GM12878 (cell line): Measurements from ENCODE around the gene POR. TPM values are rescaled to one million over a fixed set of nuclear protein-coding genes. Genes with fewer than 3 reads are reported as not detected.

ENCODE experiments used
- ATAC-seq: fragments of 200-7000 bp; cut with Tn5 transposase; 3 replicates; pipeline ENCODE4 v1.9.1; 2020; ENCODE audit warnings: mild to moderate bottlenecking, moderate library complexity
- BruUV-seq: library from RNA; stranded (reverse); fragments of 400-500 nt; replicated peaks from 2 replicates; lab custom pipeline; 2021; lab: Mats Ljungman, UMichigan
- CTCF ChIA-PET: fragments of 300-600 bp; sonication (Branson Sonifier 250); formaldehyde crosslinking; extraction: SDS; loops from one replicate; lab custom pipeline; 2021; ENCODE audit warnings: inconsistent platforms; lab: Yijun Ruan, JAX
- POLR2A ChIA-PET: fragments of 350-600 bp; formaldehyde crosslinking; extraction: SDS; loops from one replicate; lab custom pipeline; 2021; ENCODE audit warnings: inconsistent platforms; lab: Charles Lee
- RAD21 ChIA-PET: fragments of 300-600 bp; sonication (Branson Sonifier 250); formaldehyde crosslinking; loops from one replicate; lab custom pipeline; 2023; ENCODE audit warnings: antibody characterized with exemption; ENCODE audit not compliant: unreplicated experiment; lab: Charles Lee
- SMC1A ChIA-PET: fragments of 300-600 bp; sonication (Branson Sonifier 250); formaldehyde crosslinking; loops from one replicate; lab custom pipeline; 2023; ENCODE audit not compliant: unreplicated experiment, uncharacterized antibody; lab: Charles Lee
- DNase-seq: peaks from one replicate; pipeline ENCODE4 v3.0.0-alpha.2; 2011; ENCODE audit warnings: low read depth, low spot score
- FAIRE-seq: peaks from 3 replicates; lab custom pipeline; 2011; peaks lifted over from hg19 to GRCh38; lab: Jason Lieb, UNC
- H2AFZ ChIP-seq: 2 replicates; pipeline ENCODE4 v1.6.0; 2011; ENCODE audit warnings: low read depth, low read length, control low read depth; ENCODE audit not compliant: control insufficient read depth
- H3K27ac ChIP-seq: 2 replicates; pipeline ENCODE4 v1.5.1; 2011; ENCODE audit warnings: control low read depth; ENCODE audit not compliant: control insufficient read depth, insufficient read depth
- H3K27me3 ChIP-seq, 2 experiments: replicated peaks in 1 of 2; 2 replicates each; pipeline versions ENCODE4 v1.6.0 to v1.6.1; 2011; ENCODE audit warnings: low read length in 1 of 2; ENCODE audit not compliant: control insufficient read depth in 2 of 2, insufficient read depth in 2 of 2
- H3K36me3 ChIP-seq, 2 experiments: 2 replicates each; pipeline ENCODE4 v1.5.1; 2011; ENCODE audit warnings: low read length in 1 of 2; ENCODE audit not compliant: control insufficient read depth in 2 of 2, insufficient read depth in 2 of 2
- H3K4me1 ChIP-seq: 2 replicates; pipeline ENCODE4 v1.6.1; 2011; ENCODE audit warnings: mild to moderate bottlenecking, low read length, moderate library complexity, mixed read lengths; ENCODE audit not compliant: control insufficient read depth, insufficient read depth
- H3K4me2 ChIP-seq: 2 replicates; pipeline ENCODE4 v1.6.0; 2011; ENCODE audit warnings: control low read depth; ENCODE audit not compliant: control insufficient read depth, insufficient read depth
- H3K4me3 ChIP-seq: fragments of 200-600 bp; sonication (generic); 2 replicates; pipeline ENCODE4 v1.5.1; 2016
- H3K79me2 ChIP-seq: 2 replicates; pipeline ENCODE4 v1.6.0; 2011; ENCODE audit warnings: low read length; ENCODE audit not compliant: control insufficient read depth, insufficient read depth
- H3K9ac ChIP-seq: 2 replicates; pipeline ENCODE4 v1.8.0; 2011; ENCODE audit warnings: low read length, control low read depth, mixed read lengths; ENCODE audit not compliant: control insufficient read depth, insufficient read depth
- H3K9me3 ChIP-seq: replicated peaks from 3 replicates; pipeline ENCODE4 v1.5.1; 2011; ENCODE audit warnings: mild to moderate bottlenecking, low read length; ENCODE audit not compliant: control insufficient read depth, insufficient read depth
- H4K20me1 ChIP-seq: 2 replicates; pipeline ENCODE4 v1.6.0; 2011; ENCODE audit not compliant: control insufficient read depth, insufficient read depth
- GATAD2B ChIP-seq: fragments of 450-650 bp; conservative IDR thresholded peaks from 2 replicates; pipeline ENCODE4 v1.6.1; 2017; ENCODE audit warnings: low read depth, mild to moderate bottlenecking, moderate library complexity
- JUND ChIP-seq: IDR thresholded peaks from 2 replicates; pipeline ENCODE4 v1.6.1; 2012; ENCODE audit warnings: low read depth, mild to moderate bottlenecking, low read length, improper control_type of control experiment, moderate library complexity
- NR2C1 ChIP-seq: fragments of 450-650 bp; IDR thresholded peaks from 2 replicates; pipeline ENCODE4 v1.6.1; 2017; ENCODE audit warnings: antibody characterized with exemption, mild to moderate bottlenecking, moderate library complexity
- RAD21 ChIP-seq: IDR thresholded peaks from 2 replicates; pipeline ENCODE4 v1.6.1; 2011; ENCODE audit warnings: mild to moderate bottlenecking, low read depth, low read length, moderate library complexity; ENCODE audit not compliant: insufficient read depth
- RUNX3 ChIP-seq: IDR thresholded peaks from 2 replicates; pipeline ENCODE4 v1.6.1; 2012; ENCODE audit warnings: low read length, inconsistent platforms
- SRF ChIP-seq, 2 experiments: IDR thresholded peaks; 2 replicates each; pipeline ENCODE4 v1.6.1; 2011; ENCODE audit warnings: low read depth in 2 of 2, low read length in 2 of 2, mild to moderate bottlenecking in 1 of 2, moderate library complexity in 1 of 2
- TCF7 ChIP-seq: IDR thresholded peaks from 2 replicates; pipeline ENCODE4 v1.6.1; 2014; ENCODE audit warnings: antibody characterized with exemption, borderline replicate concordance
- WGBS: methylation state at CpG from one replicate; pipeline ENCODE4 v1.1.6; 2016; ENCODE audit warnings: low lambda C conversion rate; ENCODE audit not compliant: insufficient replicate concordance, insufficient coverage; ENCODE audit errors: missing lambda C conversion rate; 5-methylcytosine and 5-hydroxymethylcytosine counted together
- in situ Hi-C: fragments of 300-500 bp; cut with MboI; formaldehyde crosslinking; loops from 9 replicates; pipeline ENCODE4 v1.14.3; 2018; ENCODE audit warnings: mixed read lengths
- intact Hi-C: fragments of 100-400 bp; cut with micrococcal nuclease; formaldehyde crosslinking; loops from one replicate; pipeline ENCODE4 v1.14.2; 2022; ENCODE audit not compliant: unreplicated experiment
- polyA plus RNA-seq, 11 experiments: library from polyadenylated mRNA; depleted of rRNA in 4 of 11; unstranded in 6 of 11; stranded (reverse) in 5 of 11; fragments of >200 nt; fragmentation: Nextera tagmentation in 4 of 11; fragmentation: Illumina TruSeq in 1 of 11; extraction: Ambion mirVana in 4 of 11; extraction: Trizol in 1 of 11; gene quantifications; 1 replicate in 1 of 11; 2 replicates in 10 of 11; pipeline versions ENCODE4 v1.2.1 to v1.2.3, GENCODE V29; 2011 to 2016; ENCODE audit warnings: inconsistent platforms in 2 of 11, missing spikeins in 2 of 11, low read depth in 1 of 11
- total RNA-seq, 4 experiments: library from RNA; depleted of rRNA in 3 of 4; stranded (reverse); fragments of >200 nt in 3 of 4; fragmentation: Illumina TruSeq in 1 of 4; extraction: Trizol in 1 of 4; gene quantifications; 2 replicates each; pipeline versions ENCODE4 v1.2.1 to v1.2.3, GENCODE V29; 2013 to 2021
- TF ChIP-seq, protein P1 (sequence below): fragments of 450-650 bp; IDR thresholded peaks from 2 replicates; pipeline ENCODE4 v1.6.1; 2017; ENCODE audit warnings: mild to moderate bottlenecking, low read depth, inconsistent platforms; ENCODE audit not compliant: poor library complexity, severe bottlenecking
- TF ChIP-seq, protein P2 (sequence below): IDR thresholded peaks from 2 replicates; pipeline ENCODE4 v1.6.1; 2011; ENCODE audit warnings: mild to moderate bottlenecking, low read depth, low read length, moderate library complexity; ENCODE audit not compliant: insufficient replicate concordance
- TF ChIP-seq, protein P3 (sequence below): IDR thresholded peaks from 2 replicates; pipeline ENCODE4 v1.6.1; 2012; ENCODE audit warnings: low read depth, low read length, improper control_type of control experiment

The POR gene
- total and polyA plus RNA-seq, 10 of the 15 experiments (the other 5 are each of a cell fraction or from before 2014, with no cell fraction given), result 2.2 to 75.8 (median 35.9) TPM

DNA sequence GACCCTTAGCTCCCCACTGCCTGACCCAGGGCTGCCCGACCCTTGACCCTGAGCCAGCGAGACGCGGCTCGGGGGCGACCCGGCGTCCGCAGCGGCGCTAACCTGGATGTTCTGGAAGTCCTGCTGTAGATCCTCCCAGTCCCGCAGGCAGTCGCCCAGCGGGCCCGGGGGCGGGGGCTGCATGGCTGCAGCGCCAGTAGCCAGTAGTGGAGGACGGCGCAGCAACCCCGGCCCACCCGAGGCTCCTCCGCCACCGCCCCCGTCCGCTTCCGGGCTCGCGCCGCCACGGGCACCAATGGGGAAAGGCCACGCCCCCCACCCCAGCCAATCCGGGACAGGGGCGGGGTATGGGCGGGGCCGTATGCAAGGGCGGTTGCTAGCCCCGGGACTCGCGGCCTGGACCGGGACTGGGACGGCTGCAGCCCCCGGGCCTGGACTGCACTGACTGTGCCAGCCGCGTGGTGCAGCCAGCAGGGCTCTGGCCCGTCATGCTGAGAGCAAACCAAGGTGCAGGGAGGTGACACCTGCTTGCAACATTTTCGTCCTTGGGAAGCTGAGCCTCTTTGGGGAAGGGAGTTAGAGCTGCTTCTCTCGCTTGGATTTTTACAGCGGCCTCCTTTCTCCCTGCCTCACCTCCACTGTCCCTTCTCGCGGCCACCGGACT is 79.6 kb downstream of the POR start, which contains the start of gene TMEM120A (continued):
- TF ChIP-seq, protein P1, sequence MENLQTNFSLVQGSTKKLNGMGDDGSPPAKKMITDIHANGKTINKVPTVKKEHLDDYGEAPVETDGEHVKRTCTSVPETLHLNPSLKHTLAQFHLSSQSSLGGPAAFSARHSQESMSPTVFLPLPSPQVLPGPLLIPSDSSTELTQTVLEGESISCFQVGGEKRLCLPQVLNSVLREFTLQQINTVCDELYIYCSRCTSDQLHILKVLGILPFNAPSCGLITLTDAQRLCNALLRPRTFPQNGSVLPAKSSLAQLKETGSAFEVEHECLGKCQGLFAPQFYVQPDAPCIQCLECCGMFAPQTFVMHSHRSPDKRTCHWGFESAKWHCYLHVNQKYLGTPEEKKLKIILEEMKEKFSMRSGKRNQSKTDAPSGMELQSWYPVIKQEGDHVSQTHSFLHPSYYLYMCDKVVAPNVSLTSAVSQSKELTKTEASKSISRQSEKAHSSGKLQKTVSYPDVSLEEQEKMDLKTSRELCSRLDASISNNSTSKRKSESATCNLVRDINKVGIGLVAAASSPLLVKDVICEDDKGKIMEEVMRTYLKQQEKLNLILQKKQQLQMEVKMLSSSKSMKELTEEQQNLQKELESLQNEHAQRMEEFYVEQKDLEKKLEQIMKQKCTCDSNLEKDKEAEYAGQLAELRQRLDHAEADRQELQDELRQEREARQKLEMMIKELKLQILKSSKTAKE, result no peak
- TF ChIP-seq, protein P2, sequence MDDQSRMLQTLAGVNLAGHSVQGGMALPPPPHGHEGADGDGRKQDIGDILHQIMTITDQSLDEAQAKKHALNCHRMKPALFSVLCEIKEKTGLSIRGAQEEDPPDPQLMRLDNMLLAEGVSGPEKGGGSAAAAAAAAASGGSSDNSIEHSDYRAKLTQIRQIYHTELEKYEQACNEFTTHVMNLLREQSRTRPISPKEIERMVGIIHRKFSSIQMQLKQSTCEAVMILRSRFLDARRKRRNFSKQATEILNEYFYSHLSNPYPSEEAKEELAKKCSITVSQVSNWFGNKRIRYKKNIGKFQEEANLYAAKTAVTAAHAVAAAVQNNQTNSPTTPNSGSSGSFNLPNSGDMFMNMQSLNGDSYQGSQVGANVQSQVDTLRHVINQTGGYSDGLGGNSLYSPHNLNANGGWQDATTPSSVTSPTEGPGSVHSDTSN, result no peak
- no peak for TF ChIP-seq TCF7

DNA sequence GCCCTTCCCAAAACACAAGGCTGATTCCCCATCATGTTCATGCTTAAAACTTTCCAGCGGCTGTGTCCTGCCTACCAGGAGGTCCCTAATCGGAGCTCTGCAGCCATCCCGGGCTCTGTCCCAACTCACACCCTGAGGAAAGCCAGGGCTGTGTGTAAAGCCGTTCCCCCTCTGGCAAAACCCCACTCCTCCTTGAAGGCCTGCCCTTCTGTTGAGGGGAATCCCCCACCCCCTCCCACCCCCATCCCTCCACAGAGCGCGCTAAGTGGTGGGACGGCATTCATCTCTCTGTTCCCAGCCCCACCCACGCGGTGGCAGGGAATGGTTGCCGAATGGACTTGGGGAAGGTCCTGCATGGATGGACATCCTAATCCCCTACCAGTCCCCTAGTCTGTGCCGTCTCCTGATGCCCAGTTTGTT is 80.1 kb downstream of the POR start:
- SMC1A ChIA-PET, result interaction anchor here (0.5 kb wide), 1 partner anchor 234 kb away, joined by 3 read pairs; no protein-coding TSS in a partner anchor
- intact Hi-C loops (no loop called here), in situ Hi-C loops (no loop called here)
- Histone ChIP-seq H3K9ac (no peak overlapping the region), H3K4me1 (peaks cover 3% of the 10 kb centered on the region; the same call in 1 of the 2 replicates), H2AFZ (peak overlapping the region; percentile 67), H3K27ac (no peak overlapping the region), H3K4me3 (peak overlapping the region; percentile 51; the same call in 1 of the 2 replicates), H3K36me3 (no peaks in the 10 kb centered on the region), H3K79me2 (no peaks in the 10 kb centered on the region), H3K9me3 (no peaks in the 10 kb centered on the region), H3K27me3 (no peaks in the 10 kb centered on the region), H4K20me1 (no peaks in the 10 kb centered on the region), H3K4me2 (peak overlapping the region; percentile 94)
- RAD21 ChIA-PET, result no interaction called here
- POLR2A ChIA-PET, result interaction anchor here (0.7 to 1.2 kb wide), 3 partner anchors 14 to 29 kb away, joined by 3 to 4 read pairs (median 3); no protein-coding TSS in a partner anchor
- 77% methylated on average over 11 of the region's 11 CpGs for WGBS
- CTCF ChIA-PET, result interaction anchor here (3.4 kb wide), 1 partner anchor 25 kb away, joined by 15 read pairs; no protein-coding TSS in a partner anchor
- no peak for ATAC-seq
- no peak for FAIRE-seq
- DNase-seq, result no peak
- BruUV-seq, result no TSS peak
- TF ChIP-seq RUNX3 (no peak), JUND (no peak), NR2C1 (no peak), RAD21 (no peak), GATAD2B (no peak), SRF (IDR thresholded peaks at IDR 0.05; ENCODE audit: low read depth in 2 of 2, low read length in 2 of 2) (no peak)
- TF ChIP-seq, protein P3, sequence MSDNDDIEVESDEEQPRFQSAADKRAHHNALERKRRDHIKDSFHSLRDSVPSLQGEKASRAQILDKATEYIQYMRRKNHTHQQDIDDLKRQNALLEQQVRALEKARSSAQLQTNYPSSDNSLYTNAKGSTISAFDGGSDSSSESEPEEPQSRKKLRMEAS, result no peak
- TF ChIP-seq, all 136 proteins: peak for 0
